DND-41 (cell line): Measurements from ENCODE around the gene IL17RB.

ENCODE experiments used
- ATAC-seq: fragments of 200-7000 bp; cut with Tn5 transposase; 3 replicates; pipeline ENCODE4 v1.9.1; 2021; ENCODE audit warnings: low read depth; ENCODE audit not compliant: insufficient read depth
- DNase-seq: peaks from one replicate; pipeline ENCODE4 v3.0.0-alpha.2; 2020
- H2AFZ ChIP-seq: 2 replicates; pipeline ENCODE4 v1.6.0; 2012; ENCODE audit warnings: low read depth, low read length
- H3K27ac ChIP-seq: 2 replicates; pipeline ENCODE4 v1.5.1; 2012; ENCODE audit warnings: low read length, inconsistent platforms
- H3K27me3 ChIP-seq: fragments of 200-600 bp; sonication (generic); 2 replicates; pipeline ENCODE4 v1.6.0; 2012; ENCODE audit warnings: low read length, mild to moderate bottlenecking, inconsistent platforms; ENCODE audit not compliant: insufficient read depth, poor library complexity
- H3K36me3 ChIP-seq: 2 replicates; pipeline ENCODE4 v1.5.1; 2012; ENCODE audit warnings: low read length, inconsistent platforms; ENCODE audit not compliant: insufficient read depth
- H3K4me1 ChIP-seq: 2 replicates; pipeline ENCODE4 v1.5.1; 2012; ENCODE audit warnings: mild to moderate bottlenecking, low read length; ENCODE audit not compliant: insufficient read depth
- H3K4me2 ChIP-seq: 2 replicates; pipeline ENCODE4 v1.6.0; 2012; ENCODE audit warnings: mild to moderate bottlenecking, moderate library complexity, low read length, inconsistent platforms; ENCODE audit not compliant: insufficient read depth
- H3K4me3 ChIP-seq, 2 experiments: fragments of 200-600 bp in 1 of 2; shearing (Covaris generic) in 1 of 2; 2 replicates each; pipeline ENCODE4 v1.5.1; 2012 to 2016; ENCODE audit warnings: inconsistent platforms in 2 of 2, low read length in 2 of 2, mild to moderate bottlenecking in 2 of 2, low read depth in 1 of 2, moderate library complexity in 1 of 2
- H3K79me2 ChIP-seq: 2 replicates; pipeline ENCODE4 v1.6.0; 2012; ENCODE audit warnings: low read length, inconsistent platforms; ENCODE audit not compliant: insufficient read depth
- H3K9ac ChIP-seq: 2 replicates; pipeline ENCODE4 v1.6.0; 2012; ENCODE audit warnings: low read depth, mild to moderate bottlenecking, inconsistent platforms, low read length, moderate library complexity
- H3K9me3 ChIP-seq: 2 replicates; pipeline ENCODE4 v1.5.1; 2012; ENCODE audit warnings: low read length, moderate library complexity, mild to moderate bottlenecking, inconsistent platforms; ENCODE audit not compliant: insufficient read depth, severe bottlenecking
- H4K20me1 ChIP-seq: 2 replicates; pipeline ENCODE4 v1.6.0; 2012; ENCODE audit warnings: low read length; ENCODE audit not compliant: insufficient read depth
- CTCF ChIP-seq: IDR thresholded peaks from 2 replicates; pipeline ENCODE4 v1.5.1; 2012; ENCODE audit warnings: borderline replicate concordance, low read length, moderate library complexity, mild to moderate bottlenecking; ENCODE audit not compliant: poor library complexity, severe bottlenecking; ENCODE audit errors: extremely low read depth
- EZH2 ChIP-seq: IDR thresholded peaks from 3 replicates; pipeline ENCODE4 v1.6.1; 2012; ENCODE audit warnings: borderline replicate concordance, low read depth, mild to moderate bottlenecking, moderate library complexity, low read length, inconsistent platforms; ENCODE audit not compliant: severe bottlenecking

The IL17RB gene

GRCh38 chr3:53803124-53803815 is 43.1 kb upstream of the IL17RB start:
- Histone ChIP-seq H3K4me3 (no peak overlapping the region), H3K4me1 (no peaks in the 10 kb centered on the region), H3K36me3 (no peaks in the 10 kb centered on the region), H3K4me2 (no peak overlapping the region), H3K9me3 (no peaks in the 10 kb centered on the region), H4K20me1 (no peaks in the 10 kb centered on the region; the same call in 1 of the 2 replicates), H3K27ac (no peak overlapping the region), H3K27me3 (peaks cover 7% of the 10 kb centered on the region), H3K79me2 (no peaks in the 10 kb centered on the region), H3K9ac (no peak overlapping the region), H2AFZ (no peak overlapping the region)
- TF ChIP-seq CTCF (no peak), EZH2 (no peak)
- DNase-seq (no peak), ATAC-seq (no peak)

- ATAC-seq: no peak
- no peaks in the 10 kb centered on the region for H3K36me3 ChIP-seq
Measured at GRCh38 chr3:53803816-53804695, 42.3 kb upstream of the IL17RB start.

GRCh38 chr3:53804697-53805462 is 41.5 kb upstream of the IL17RB start:
- no peak overlapping the region for H3K4me2 ChIP-seq
- H3K79me2 ChIP-seq: no peaks in the 10 kb centered on the region
- no peak overlapping the region for H2AFZ ChIP-seq
- TF ChIP-seq CTCF: no peak
- no peak for TF ChIP-seq EZH2
- H4K20me1 ChIP-seq: no peaks in the 10 kb centered on the region; the same call in 1 of the 2 replicates
- no peak overlapping the region for H3K27ac ChIP-seq
- no peak overlapping the region for H3K4me3 ChIP-seq
- no peaks in the 10 kb centered on the region for H3K4me1 ChIP-seq
- ATAC-seq: no peak
- no peaks in the 10 kb centered on the region for H3K9me3 ChIP-seq
- H3K27me3 ChIP-seq: peaks cover 7% of the 10 kb centered on the region
- no peaks in the 10 kb centered on the region for H3K36me3 ChIP-seq
- DNase-seq: no peak
- H3K9ac ChIP-seq: no peak overlapping the region

More at GRCh38 chr3:53803816-53804695, 42.3 kb upstream of the IL17RB start:
- no peak overlapping the region for H3K4me3 ChIP-seq
- H3K4me2 ChIP-seq: no peak overlapping the region
- no peak for DNase-seq
- TF ChIP-seq CTCF: no peak
- no peak for TF ChIP-seq EZH2
- no peak overlapping the region for H3K27ac ChIP-seq
- H2AFZ ChIP-seq: no peak overlapping the region
- no peaks in the 10 kb centered on the region for H3K79me2 ChIP-seq
- no peaks in the 10 kb centered on the region; the same call in 1 of the 2 replicates for H4K20me1 ChIP-seq
- H3K27me3 ChIP-seq: peaks cover 7% of the 10 kb centered on the region
- no peak overlapping the region for H3K9ac ChIP-seq
- no peaks in the 10 kb centered on the region for H3K4me1 ChIP-seq
- no peaks in the 10 kb centered on the region for H3K9me3 ChIP-seq
